ENCODE measurements around the gene JDP2.
A peak's percentile ranks its signal among the peaks of the same experiment; 100 is the strongest.

JDP2 gene

DNA sequence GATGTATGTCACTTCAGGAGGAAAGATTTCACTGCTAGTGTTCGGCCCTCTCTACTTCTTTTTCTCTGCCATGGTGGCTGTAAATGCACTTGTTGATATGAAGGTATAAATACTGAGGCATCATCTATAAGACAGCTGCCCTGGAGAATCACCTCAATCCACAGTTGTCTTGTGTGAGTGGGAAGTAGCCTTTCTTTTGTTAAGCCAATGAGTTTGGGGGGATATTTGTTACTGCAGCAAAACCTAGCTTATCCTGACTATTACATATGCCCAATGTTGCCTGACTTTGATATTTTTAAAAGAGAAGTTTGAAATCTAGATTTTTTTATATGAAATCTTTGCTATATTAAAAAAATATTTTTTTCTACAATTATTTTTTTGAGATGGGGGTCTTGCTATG is 3.3 kb upstream of the JDP2 start:
- no peak for DNase-seq
- Histone ChIP-seq H3K4me1 (peaks cover 0 to 17% (median 9%) of the 10 kb centered on the region in 4 donors), H3K27ac (no peak overlapping the region), H3K9me3 (no peaks in the 10 kb centered on the region), H3K36me3 (no peaks in the 10 kb centered on the region), H3K27me3 (no peaks in the 10 kb centered on the region), H3K4me3 (no peak overlapping the region)
- intact Hi-C loops (cut with DNase I; ENCODE audit: low total_unique reads): no loop called here
- TF ChIP-seq, protein P1, sequence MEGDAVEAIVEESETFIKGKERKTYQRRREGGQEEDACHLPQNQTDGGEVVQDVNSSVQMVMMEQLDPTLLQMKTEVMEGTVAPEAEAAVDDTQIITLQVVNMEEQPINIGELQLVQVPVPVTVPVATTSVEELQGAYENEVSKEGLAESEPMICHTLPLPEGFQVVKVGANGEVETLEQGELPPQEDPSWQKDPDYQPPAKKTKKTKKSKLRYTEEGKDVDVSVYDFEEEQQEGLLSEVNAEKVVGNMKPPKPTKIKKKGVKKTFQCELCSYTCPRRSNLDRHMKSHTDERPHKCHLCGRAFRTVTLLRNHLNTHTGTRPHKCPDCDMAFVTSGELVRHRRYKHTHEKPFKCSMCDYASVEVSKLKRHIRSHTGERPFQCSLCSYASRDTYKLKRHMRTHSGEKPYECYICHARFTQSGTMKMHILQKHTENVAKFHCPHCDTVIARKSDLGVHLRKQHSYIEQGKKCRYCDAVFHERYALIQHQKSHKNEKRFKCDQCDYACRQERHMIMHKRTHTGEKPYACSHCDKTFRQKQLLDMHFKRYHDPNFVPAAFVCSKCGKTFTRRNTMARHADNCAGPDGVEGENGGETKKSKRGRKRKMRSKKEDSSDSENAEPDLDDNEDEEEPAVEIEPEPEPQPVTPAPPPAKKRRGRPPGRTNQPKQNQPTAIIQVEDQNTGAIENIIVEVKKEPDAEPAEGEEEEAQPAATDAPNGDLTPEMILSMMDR (IDR thresholded peaks at IDR 0.05): no peak

DNA sequence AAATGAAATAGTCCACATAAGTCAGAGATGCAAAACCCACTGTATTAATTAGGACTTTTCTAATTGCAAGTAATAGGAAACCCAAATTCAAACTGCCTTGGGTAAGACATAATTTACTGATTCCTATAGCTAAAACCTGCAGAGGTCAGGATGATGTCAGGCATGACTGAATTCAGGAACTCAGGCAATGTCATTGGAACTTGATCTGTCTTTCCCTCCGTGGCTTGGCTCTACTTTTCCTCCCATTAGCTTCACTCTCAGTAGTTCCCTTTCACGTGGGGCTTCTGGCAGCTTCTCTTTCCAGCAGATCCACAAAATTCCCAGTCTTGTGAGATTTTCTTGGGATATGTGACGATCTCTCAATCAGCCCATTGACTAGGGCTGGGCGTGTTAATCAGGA is 2.4 kb upstream of the JDP2 start:
- H3K27ac ChIP-seq: no peak overlapping the region
- no peak overlapping the region for H3K4me3 ChIP-seq
- TF ChIP-seq, protein P1 (IDR thresholded peaks at IDR 0.05): no peak
- DNase-seq: no peak
- no peaks in the 10 kb centered on the region for H3K27me3 ChIP-seq
- intact Hi-C loops (cut with DNase I; ENCODE audit: low total_unique reads): loop anchor here (5.0 kb wide), 1 partner anchor 113 kb away; no protein-coding TSS in a partner anchor
- no peaks in the 10 kb centered on the region for H3K36me3 ChIP-seq
- peaks cover 0 to 27% (median 19%) of the 10 kb centered on the region in 4 donors for H3K4me1 ChIP-seq
- no peaks in the 10 kb centered on the region for H3K9me3 ChIP-seq

DNA sequence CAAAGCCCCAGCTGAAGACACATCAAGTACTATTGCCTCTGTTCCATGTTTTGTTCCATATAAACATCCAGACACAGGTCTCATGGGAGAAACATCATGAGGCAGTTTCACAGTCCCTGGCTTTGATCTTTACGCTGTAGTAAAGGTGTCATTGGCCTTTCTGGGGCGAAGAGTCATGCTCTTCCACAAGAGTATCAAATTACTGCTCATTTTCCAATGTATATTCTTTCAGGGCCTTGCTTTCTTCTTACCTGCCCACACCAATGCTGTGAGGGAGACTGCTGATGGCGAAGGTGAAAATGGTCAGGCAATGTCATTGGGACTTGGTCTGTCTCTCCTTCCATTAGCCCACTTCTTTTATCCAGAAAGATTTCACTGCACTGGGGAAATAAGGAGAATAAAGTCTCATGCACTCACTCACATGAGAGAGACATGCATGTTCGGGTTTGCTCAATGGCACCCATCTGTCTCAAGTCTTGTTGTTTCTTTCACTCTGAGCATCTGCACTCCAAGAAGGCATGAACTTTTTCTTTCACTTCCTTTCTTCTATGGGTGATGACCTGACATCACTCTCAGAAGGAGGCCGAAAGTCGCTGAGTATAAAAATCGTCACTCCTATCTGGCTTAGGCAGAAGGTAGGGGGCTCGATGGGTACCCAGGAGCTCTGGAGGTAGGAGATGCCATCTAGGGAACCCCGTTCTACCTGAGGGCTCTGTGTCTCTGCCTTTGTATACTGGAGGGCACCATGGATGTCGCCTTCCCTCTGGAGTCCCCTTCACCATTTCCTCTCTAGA is 1.3 kb upstream of the JDP2 start:
- Histone ChIP-seq H3K27me3 (no peaks in the 10 kb centered on the region), H3K4me1 (peaks cover 0 to 38% (median 30%) of the 10 kb centered on the region in 4 donors), H3K27ac (peak overlapping the region; percentile 73 to 83), H3K9me3 (no peaks in the 10 kb centered on the region), H3K36me3 (no peaks in the 10 kb centered on the region), H3K4me3 (peak overlapping the region; percentile 63 to 70)
- TF ChIP-seq, protein P1 (IDR thresholded peaks at IDR 0.05): no peak
- intact Hi-C loops (cut with DNase I; ENCODE audit: low total_unique reads): loop anchor here (5.0 kb wide), 1 partner anchor 114 kb away; no protein-coding TSS in a partner anchor
- no peak for DNase-seq

DNA sequence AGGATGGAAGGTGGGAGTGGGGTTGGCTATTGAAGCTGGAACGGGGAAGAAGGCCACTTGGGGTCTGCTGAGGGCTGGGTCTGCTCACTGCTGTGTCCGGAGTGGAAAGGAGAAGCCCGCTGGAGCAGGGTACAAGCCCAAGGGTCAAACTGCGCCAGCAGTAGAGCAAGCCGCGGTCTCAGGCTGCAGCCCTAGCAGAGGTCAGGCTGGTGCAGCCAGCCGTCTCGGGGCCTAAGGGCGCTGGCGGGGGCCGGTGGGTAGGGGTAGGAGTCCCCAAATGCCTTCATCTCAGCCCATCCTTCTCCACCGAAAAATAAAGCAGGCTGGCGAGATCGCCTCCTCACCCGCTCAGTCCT is 718 bp upstream of the JDP2 start:
- peaks cover 0 to 42% (median 34%) of the 10 kb centered on the region in 4 donors for H3K4me1 ChIP-seq
- peak overlapping the region; percentile 63 to 70 for H3K4me3 ChIP-seq
- no peaks in the 10 kb centered on the region for H3K27me3 ChIP-seq
- peak overlapping the region; percentile 73 to 83 for H3K27ac ChIP-seq
- H3K9me3 ChIP-seq: no peaks in the 10 kb centered on the region
- H3K36me3 ChIP-seq: peaks cover 0 to 3% (median 2%) of the 10 kb centered on the region in 3 donors
- intact Hi-C loops (cut with DNase I; ENCODE audit: low total_unique reads): loop anchor here (5.0 kb wide), 1 partner anchor 115 kb away; no protein-coding TSS in a partner anchor
- TF ChIP-seq, protein P1 (IDR thresholded peaks at IDR 0.05): no peak
- DNase-seq: peak in 1 of 2 donors; percentile 72

DNA sequence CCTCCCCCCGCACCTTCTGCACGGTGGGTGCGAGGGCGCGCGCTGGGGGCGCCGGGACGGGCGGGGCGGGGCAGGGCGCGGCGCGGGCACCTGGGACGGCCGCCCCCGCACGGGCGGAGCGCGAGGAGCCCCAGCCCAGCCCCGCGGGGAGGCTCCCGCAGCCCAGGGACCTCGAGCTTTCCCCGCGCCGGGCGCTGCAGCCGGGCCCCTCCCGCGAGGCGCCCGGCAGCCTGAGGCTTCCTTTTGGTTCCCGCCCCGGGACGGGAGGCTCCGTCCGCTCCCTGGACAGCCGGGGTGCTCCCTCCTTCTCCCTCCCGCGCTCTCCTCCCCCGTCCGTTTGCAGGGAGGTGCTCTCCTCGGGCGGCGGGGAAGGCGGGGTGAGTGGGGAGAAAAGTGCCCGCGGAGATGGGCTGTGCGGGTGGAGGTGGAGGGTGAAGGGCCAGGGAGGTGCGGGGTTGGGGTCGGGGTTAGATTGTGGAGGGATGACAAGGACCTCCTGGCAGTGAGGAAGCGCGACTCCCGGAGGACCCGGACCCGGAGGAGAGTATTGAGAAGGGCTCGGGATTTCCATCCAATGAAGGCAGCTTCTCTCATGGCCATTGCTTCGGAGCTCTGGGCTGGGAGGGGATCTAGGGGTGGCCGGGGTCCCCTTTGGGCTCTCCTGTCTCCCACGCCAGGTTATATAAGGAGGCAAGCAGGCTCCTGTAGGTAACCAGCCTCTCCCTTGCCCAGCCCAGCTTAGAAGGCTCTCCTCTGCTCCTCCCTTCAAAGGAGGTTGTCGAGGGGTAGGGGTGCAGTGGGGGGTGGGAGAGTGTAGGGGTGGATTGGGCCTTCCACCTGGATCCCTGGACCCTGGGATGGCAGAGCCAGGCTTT is 645 bp downstream of the JDP2 start:
- Histone ChIP-seq H3K27ac (peak overlapping the region; percentile 56 to 82), H3K27me3 (no peaks in the 10 kb centered on the region), H3K36me3 (peaks cover 6 to 12% (median 7%) of the 10 kb centered on the region in 3 donors), H3K4me1 (peaks cover 0 to 42% (median 34%) of the 10 kb centered on the region in 4 donors), H3K4me3 (peak overlapping the region; percentile 63 to 70), H3K9me3 (no peaks in the 10 kb centered on the region)
- peak in 1 of 2 donors; percentile 81 for DNase-seq
- TF ChIP-seq, protein P1 (IDR thresholded peaks at IDR 0.05): no peak
- intact Hi-C loops (cut with DNase I; ENCODE audit: low total_unique reads): loop anchor here (5.0 kb wide), 1 partner anchor 116 kb away; no protein-coding TSS in a partner anchor

All from tibial artery (tissue), 4 donors.